ENCODE results near the gene NAGLU.

The NAGLU gene

GRCh38 chr17:42536048-42536371, at the start of gene NAGLU:
TSS of gene NAGLU (plus strand) at chr17:42536241. CDS start at chr17:42536273, 32 bp downstream.
- peak; percentile 76 for DNase-seq (ENCODE audit: low spot score)

- no peak for DNase-seq (ENCODE audit: low spot score)
These were observed 48.0 kb upstream of the NAGLU start for GRCh38 chr17:42488032-42488431.

DNA sequence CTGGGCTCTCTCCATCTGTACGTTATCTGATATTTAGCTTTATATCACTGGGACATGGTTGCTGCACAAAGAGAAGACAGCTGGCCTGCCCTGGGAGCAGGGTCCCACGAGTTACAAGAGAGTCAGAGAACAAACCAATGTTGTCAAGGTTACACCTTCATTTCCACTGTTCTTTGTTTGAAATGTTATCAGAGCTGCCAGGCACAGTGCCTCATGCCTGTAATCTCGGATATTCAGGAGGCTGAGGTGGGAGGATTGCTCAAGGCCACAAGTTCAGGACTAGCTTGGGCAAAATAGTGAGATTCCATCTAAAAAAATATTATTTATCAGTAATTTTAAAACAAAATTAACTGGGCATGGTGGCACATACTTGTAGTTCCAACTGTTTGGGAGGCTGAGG, 42.7 kb upstream of the NAGLU start:
- no peak for DNase-seq (ENCODE audit: low spot score)

- no peak for DNase-seq (ENCODE audit: low spot score)
These were observed 41.4 kb upstream of the NAGLU start for GRCh38 chr17:42494673-42495072.

- no peak for DNase-seq (ENCODE audit: low spot score)
These were observed 37.2 kb upstream of the NAGLU start for GRCh38 chr17:42498828-42499227.

GRCh38 chr17:42502091-42502490, 34.0 kb upstream of the NAGLU start:
- no peak for DNase-seq (ENCODE audit: low spot score)

DNA sequence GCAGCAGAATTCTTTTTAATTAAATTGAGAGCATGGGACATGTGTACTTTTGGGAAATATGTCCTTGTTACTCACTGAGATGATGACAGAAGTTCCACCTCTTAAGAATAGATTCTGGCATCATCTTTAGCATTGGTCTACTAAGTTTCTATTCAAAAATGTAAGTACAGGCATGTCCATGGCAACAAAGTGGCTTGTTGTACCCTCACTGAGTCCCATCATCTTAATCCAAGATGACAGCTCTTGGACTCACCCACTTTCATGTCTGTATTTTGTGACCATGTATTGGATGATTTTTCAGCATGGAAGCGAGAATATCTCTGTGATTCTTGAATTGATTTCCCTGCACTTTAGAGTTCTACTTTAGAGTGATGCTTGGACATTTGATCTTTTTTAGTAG, 33.1 kb upstream of the NAGLU start:
- DNase-seq (ENCODE audit: low spot score), result no peak

DNA sequence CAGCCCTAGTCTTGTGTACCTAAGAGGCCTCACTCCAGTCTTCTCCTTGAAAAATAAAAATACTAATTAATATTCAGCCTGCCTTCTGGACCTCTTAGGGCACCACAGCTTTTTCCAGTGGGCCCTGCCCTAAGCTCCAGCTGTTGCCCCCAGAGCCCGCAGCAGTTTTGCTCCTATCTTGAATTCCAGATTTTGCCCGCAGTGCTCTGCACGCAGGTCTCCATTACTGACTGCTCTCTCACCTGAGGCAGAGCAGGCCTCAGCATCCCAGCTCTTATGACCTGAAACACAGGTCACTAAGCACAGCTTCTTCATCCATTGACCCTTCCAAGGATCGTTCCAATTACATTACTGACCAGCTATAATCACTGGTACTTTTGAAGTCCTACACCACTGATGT, 28.4 kb upstream of the NAGLU start:
- DNase-seq (ENCODE audit: low spot score), result no peak

DNA sequence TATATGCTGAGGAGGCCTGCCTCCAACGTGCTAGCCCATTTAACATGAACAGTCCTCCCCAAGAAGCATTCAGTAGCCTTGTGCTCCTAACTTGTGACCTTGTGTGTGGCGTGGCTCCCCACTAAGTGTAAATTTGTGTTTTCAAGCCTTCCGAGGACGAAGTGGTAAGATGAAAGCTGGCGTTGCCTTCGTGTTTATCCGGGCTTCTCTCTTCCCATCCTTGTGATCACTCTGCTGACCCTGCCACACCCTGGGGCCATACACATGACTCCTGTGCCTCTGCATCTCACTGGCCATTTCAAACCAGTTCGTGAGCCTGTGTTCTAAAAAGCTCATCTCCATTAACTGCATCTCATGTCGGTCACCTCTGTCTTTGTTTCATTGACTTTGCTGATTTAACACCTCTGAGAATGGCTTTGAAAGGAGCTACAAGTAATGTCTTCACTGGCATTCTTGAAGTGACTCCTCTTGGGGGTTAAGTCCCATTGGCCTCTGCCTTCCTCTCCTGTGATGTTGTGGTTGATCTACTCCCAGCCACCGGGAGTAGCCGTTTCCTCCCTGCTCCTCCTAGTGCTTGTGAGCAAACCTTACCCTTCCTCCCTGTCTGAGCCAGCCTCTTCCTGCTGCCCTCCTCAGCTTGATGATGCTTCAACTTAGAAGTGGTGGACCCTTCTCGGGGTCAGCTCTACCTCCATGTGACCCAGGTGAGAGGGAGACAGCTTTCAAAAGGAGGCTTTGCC, 27.4 kb upstream of the NAGLU start:
- no peak for DNase-seq (ENCODE audit: low spot score)

- no peak for DNase-seq (ENCODE audit: low spot score)
These were observed 26.6 kb upstream of the NAGLU start for GRCh38 chr17:42509409-42509808.

DNA sequence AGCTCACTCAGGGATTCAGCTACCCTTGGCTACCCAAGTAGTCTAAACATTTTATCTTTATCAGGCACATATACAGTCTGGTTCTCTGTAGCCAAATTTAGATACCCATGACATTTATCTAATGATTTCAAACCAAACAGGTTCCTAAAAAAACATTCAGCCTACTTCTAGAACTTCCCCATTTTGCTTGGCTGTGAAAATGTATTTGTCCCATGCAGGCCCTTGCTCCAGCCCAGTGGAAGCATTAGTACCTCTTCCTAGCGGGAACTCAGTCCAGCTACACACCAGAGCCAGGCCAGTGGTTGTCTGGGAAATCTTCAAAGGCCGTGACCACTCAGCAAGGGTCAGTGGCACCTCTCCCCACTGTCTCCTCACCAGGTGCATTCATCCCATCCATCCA, 26.2 kb upstream of the NAGLU start:
- DNase-seq (ENCODE audit: low spot score), result no peak

DNA sequence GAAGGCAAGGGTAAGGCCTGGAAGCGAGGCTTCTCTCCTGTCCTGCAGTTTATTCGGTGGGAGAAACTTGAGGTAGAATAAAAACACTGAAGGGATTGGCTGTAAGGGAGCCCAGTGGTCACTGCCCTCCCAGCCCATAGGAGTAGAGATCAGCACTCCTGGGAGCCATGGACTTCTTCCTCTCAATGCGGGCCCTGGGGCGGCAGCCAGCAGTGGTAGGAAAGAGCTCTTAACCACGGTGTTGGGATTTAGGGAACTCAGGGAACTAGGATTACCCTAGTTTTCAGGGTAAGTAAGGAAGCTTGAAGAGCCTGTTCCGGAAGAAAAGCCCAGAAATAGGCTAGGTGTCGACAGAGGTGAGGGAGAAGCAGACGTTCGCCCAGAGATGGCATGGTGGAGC, 23.8 kb upstream of the NAGLU start:
- no peak for DNase-seq (ENCODE audit: low spot score)

- DNase-seq (ENCODE audit: low spot score), result no peak
These were observed 23.2 kb upstream of the NAGLU start for GRCh38 chr17:42512733-42513251.

GRCh38 chr17:42513686-42514085, 22.4 kb upstream of the NAGLU start:
- no peak for DNase-seq (ENCODE audit: low spot score)

DNA sequence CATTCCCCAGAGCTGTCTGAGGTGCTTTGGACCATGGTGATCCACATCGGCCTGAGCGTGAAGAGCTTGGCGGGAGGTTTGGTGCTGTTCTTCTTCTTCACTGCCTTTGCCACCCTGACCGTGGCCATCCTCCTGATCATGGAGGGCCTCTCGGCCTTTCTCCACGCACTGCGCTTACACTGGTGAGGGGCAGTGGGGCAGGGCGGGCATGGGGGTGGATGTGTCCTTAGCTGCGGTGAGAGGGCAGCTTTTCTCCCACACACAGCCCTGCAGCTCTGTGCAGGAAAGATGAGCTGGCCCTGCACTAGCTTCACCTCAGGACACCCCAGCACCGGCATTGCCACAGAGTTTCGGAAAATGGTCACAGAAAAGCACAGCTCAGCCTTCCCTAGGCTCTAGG, 21.8 kb upstream of the NAGLU start:
- no peak for DNase-seq (ENCODE audit: low spot score)

- DNase-seq (ENCODE audit: low spot score), result no peak
These were observed 21.2 kb upstream of the NAGLU start for GRCh38 chr17:42514867-42515266.

GRCh38 chr17:42517516-42517915, 18.5 kb upstream of the NAGLU start:
- DNase-seq (ENCODE audit: low spot score), result peak; percentile 75

- DNase-seq (ENCODE audit: low spot score), result no peak
These were observed 17.8 kb upstream of the NAGLU start for GRCh38 chr17:42518046-42518754.

- no peak for DNase-seq (ENCODE audit: low spot score)
These were observed 17.1 kb upstream of the NAGLU start for GRCh38 chr17:42518755-42519545.

- DNase-seq (ENCODE audit: low spot score), result no peak
These were observed 16.2 kb upstream of the NAGLU start for GRCh38 chr17:42519546-42520491.

GRCh38 chr17:42520540-42520951, 15.5 kb upstream of the NAGLU start:
- no peak for DNase-seq (ENCODE audit: low spot score)

- no peak for DNase-seq (ENCODE audit: low spot score)
These were observed 15.0 kb upstream of the NAGLU start for GRCh38 chr17:42521036-42521435.
